Suprapubic skin (tissue), 4 donors: ENCODE data around the gene EPSTI1. TPM values are rescaled to one million over a fixed set of nuclear protein-coding genes. Genes with fewer than 3 reads are reported as not detected.

Source experiments
- DNase-seq, 2 donors: peaks; one replicate each; pipeline ENCODE4 v3.0.0-alpha.2; 2019; ENCODE audit warnings: low spot score in 2 of 2
- H3K27ac ChIP-seq: fragments of 200-600 bp; sonication (generic); one replicate; pipeline ENCODE4 v1.5.1; 2019
- H3K27me3 ChIP-seq: fragments of 200-600 bp; sonication (generic); one replicate; pipeline ENCODE4 v1.5.1; 2019
- H3K36me3 ChIP-seq: fragments of 200-600 bp; sonication (generic); one replicate; pipeline ENCODE4 v1.5.1; 2019
- H3K4me1 ChIP-seq: fragments of 200-600 bp; sonication (generic); one replicate; pipeline ENCODE4 v1.5.1; 2019
- H3K4me3 ChIP-seq: fragments of 200-600 bp; sonication (generic); one replicate; pipeline ENCODE4 v1.5.1; 2019; ENCODE audit warnings: mild to moderate bottlenecking
- H3K9me3 ChIP-seq: fragments of 200-600 bp; sonication (generic); one replicate; pipeline ENCODE4 v1.5.1; 2019
- CTCF ChIP-seq, 2 donors: fragments of 200-600 bp in 1 of 2; fragments of 450-650 bp in 1 of 2; sonication (generic) in 1 of 2; IDR thresholded peaks; one replicate each; pipeline ENCODE4 v1.5.1; 2016 to 2019; ENCODE audit warnings: antibody characterized with exemption in 2 of 2, mild to moderate bottlenecking in 1 of 2, moderate library complexity in 1 of 2
- EP300 ChIP-seq: sonication (generic); formaldehyde crosslinking; IDR thresholded peaks from one replicate; pipeline ENCODE4 v1.6.1; 2017; ENCODE audit warnings: antibody characterized with exemption
- POLR2A ChIP-seq, 2 donors: fragments of 450-650 bp; IDR thresholded peaks; one replicate each; pipeline ENCODE4 v1.6.1; 2017; ENCODE audit warnings: antibody characterized with exemption in 2 of 2, mild to moderate bottlenecking in 2 of 2, moderate library complexity in 2 of 2
- POLR2AphosphoS5 ChIP-seq, 3 donors: sonication (generic); formaldehyde crosslinking; IDR thresholded peaks; one replicate each; pipeline ENCODE4 v1.6.1; 2017; ENCODE audit warnings: antibody characterized with exemption in 3 of 3
- WGBS: methylation state at CpG from one replicate; pipeline ENCODE4 v1.1.5; 2018; 5-methylcytosine and 5-hydroxymethylcytosine counted together
- total RNA-seq, 4 donors: library from RNA; depleted of rRNA; stranded (reverse); fragments of >200 nt; gene quantifications; one replicate each; pipeline ENCODE4 v1.1.0, GENCODE V29; 2016

The EPSTI1 gene
- total RNA-seq, 4 donors from 2014 or later: 0.53 to 2.7 (median 1.1) TPM

DNA sequence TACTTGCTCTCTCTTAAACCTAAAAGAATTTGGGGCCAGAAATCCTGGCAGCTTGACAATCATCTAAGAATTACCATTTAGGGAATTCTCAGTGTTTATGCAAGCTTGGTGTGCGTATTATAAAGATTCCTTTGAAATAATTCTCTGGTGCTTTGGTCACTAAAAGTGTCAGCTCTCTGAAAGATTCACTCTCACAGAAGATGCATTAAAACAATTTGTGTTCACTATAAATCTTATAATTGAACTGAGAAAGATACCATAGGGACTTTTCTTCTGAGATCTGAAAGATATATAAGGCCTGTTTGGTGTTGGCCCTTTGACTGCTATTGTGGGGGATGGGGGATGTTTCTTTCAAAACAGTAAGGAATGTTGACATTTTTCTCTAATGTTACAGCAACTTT lies 27.3 kb downstream of the EPSTI1 start:
- no peaks in the 10 kb centered on the region for H3K9me3 ChIP-seq
- no peaks in the 10 kb centered on the region for H3K27me3 ChIP-seq
- H3K36me3 ChIP-seq: peaks cover 5% of the 10 kb centered on the region
- no peak for DNase-seq
- H3K4me3 ChIP-seq: no peak overlapping the region
- H3K27ac ChIP-seq: no peak overlapping the region
- WGBS: 97% methylated on average over 1 of the region's 1 CpG
- H3K4me1 ChIP-seq: peaks cover 18% of the 10 kb centered on the region
- TF ChIP-seq EP300: no peak

GRCh38 chr13:42959615-42960014 lies 32.4 kb downstream of the EPSTI1 start:
- no peaks in the 10 kb centered on the region for H3K4me1 ChIP-seq
- no peak for DNase-seq
- H3K36me3 ChIP-seq: peaks cover 9% of the 10 kb centered on the region
- H3K27me3 ChIP-seq: no peaks in the 10 kb centered on the region
- WGBS: 75% methylated on average over 2 of the region's 2 CpGs
- no peak overlapping the region for H3K27ac ChIP-seq
- no peaks in the 10 kb centered on the region for H3K9me3 ChIP-seq
- no peak overlapping the region for H3K4me3 ChIP-seq
- TF ChIP-seq EP300 (no peak), POLR2AphosphoS5 (IDR thresholded peaks at IDR 0.05) (no peak), POLR2A (IDR thresholded peaks at IDR 0.05) (no peak), CTCF (IDR thresholded peaks at IDR 0.05) (no peak)

DNA sequence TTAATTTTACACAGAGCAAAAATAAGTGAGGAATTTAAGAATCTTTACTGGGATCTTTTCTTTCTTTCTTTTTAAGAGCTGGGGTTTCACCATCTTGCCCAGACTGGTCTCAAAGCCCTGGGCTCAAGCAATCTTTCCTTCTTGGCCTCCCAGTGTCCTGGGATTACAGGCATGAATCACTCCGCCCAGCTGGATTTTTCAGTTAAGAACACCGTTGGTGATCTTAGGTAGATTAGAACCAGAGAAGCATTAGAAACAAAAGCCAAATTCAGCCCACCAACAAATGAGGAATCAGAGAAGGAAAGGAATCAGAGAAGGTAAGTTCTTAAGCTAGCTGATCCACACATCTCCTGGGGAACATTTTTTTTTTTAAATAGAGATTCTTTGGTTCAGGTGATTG lies 34.2 kb downstream of the EPSTI1 start:
- Histone ChIP-seq H3K27ac (no peak overlapping the region), H3K36me3 (peaks cover 13% of the 10 kb centered on the region), H3K4me3 (no peak overlapping the region), H3K9me3 (no peaks in the 10 kb centered on the region), H3K27me3 (no peaks in the 10 kb centered on the region), H3K4me1 (no peaks in the 10 kb centered on the region)
- 76% methylated on average over 2 of the region's 2 CpGs for WGBS
- TF ChIP-seq POLR2AphosphoS5 (IDR thresholded peaks at IDR 0.05) (no peak), POLR2A (IDR thresholded peaks at IDR 0.05) (no peak), EP300 (no peak), CTCF (IDR thresholded peaks at IDR 0.05) (no peak)
- no peak for DNase-seq

- DNase-seq: no peak
- Histone ChIP-seq H3K27ac (no peak overlapping the region), H3K36me3 (peaks cover 14% of the 10 kb centered on the region), H3K4me3 (no peak overlapping the region), H3K9me3 (no peaks in the 10 kb centered on the region), H3K4me1 (no peaks in the 10 kb centered on the region), H3K27me3 (no peaks in the 10 kb centered on the region)
- TF ChIP-seq POLR2AphosphoS5 (IDR thresholded peaks at IDR 0.05) (no peak), EP300 (no peak), POLR2A (IDR thresholded peaks at IDR 0.05) (no peak), CTCF (IDR thresholded peaks at IDR 0.05) (no peak)
- 81% methylated on average over 4 of the region's 4 CpGs for WGBS
Observed at GRCh38 chr13:42950181-42950580, 41.9 kb downstream of the EPSTI1 start.

- H3K9me3 ChIP-seq: peaks cover 3% of the 10 kb centered on the region
- DNase-seq: no peak
- H3K27ac ChIP-seq: no peak overlapping the region
- H3K36me3 ChIP-seq: peaks cover 10% of the 10 kb centered on the region
- no peak overlapping the region for H3K4me3 ChIP-seq
- 98% methylated on average over 9 of the region's 11 CpGs for WGBS
- H3K27me3 ChIP-seq: no peaks in the 10 kb centered on the region
- H3K4me1 ChIP-seq: no peaks in the 10 kb centered on the region
- TF ChIP-seq POLR2A (IDR thresholded peaks at IDR 0.05) (no peak), CTCF (IDR thresholded peaks at IDR 0.05) (no peak), POLR2AphosphoS5 (IDR thresholded peaks at IDR 0.05) (no peak), EP300 (no peak)
Observed at GRCh38 chr13:42947925-42948324, 44.1 kb downstream of the EPSTI1 start.

DNA sequence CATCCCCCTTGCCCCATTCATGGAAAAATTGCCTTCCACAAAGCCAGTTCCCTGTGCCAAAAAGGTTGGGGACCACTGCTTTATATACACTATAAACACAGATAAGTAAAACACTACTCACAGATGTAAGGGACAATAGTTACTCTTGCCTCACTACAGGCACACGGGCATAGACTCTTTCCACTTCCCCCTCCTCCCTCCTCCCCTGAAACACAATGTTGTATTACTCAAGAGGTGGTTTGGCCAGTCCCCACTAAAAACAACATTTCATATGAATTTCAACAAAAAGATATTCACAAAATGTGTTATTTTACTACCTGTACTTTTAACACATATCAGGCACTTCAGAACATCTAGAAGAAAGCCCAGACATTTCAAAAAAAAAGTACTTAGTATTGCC lies 45.1 kb downstream of the EPSTI1 start:
- no peak overlapping the region for H3K27ac ChIP-seq
- peaks cover 3% of the 10 kb centered on the region for H3K36me3 ChIP-seq
- no peak overlapping the region for H3K4me3 ChIP-seq
- H3K9me3 ChIP-seq: peaks cover 3% of the 10 kb centered on the region
- WGBS: 0% methylated on average over 1 of the region's 1 CpG
- TF ChIP-seq EP300: no peak
- TF ChIP-seq CTCF (IDR thresholded peaks at IDR 0.05): no peak
- TF ChIP-seq POLR2A (IDR thresholded peaks at IDR 0.05): no peak
- TF ChIP-seq POLR2AphosphoS5 (IDR thresholded peaks at IDR 0.05): no peak
- H3K27me3 ChIP-seq: no peaks in the 10 kb centered on the region
- no peak for DNase-seq
- no peaks in the 10 kb centered on the region for H3K4me1 ChIP-seq
